H9 (cell line): ENCODE results near the gene USP6NL. TPM values are rescaled to one million over a fixed set of nuclear protein-coding genes. Genes with fewer than 3 reads are reported as not detected.

Source experiments
- DNase-seq: peaks from one replicate; pipeline ENCODE4 v3.0.0-alpha.2; 2017
- H2AFZ ChIP-seq: one replicate; pipeline ENCODE4 v1.6.1; 2013; ENCODE audit warnings: mild to moderate bottlenecking, low read length, control low read depth, moderate library complexity
- H2AK5ac ChIP-seq: 2 replicates; pipeline ENCODE4 v1.6.1; 2013; ENCODE audit warnings: low read length, control low read depth, mixed read lengths; ENCODE audit not compliant: insufficient read length
- H2BK120ac ChIP-seq: one replicate; pipeline ENCODE4 v1.6.1; 2013; ENCODE audit warnings: low read depth, mild to moderate bottlenecking, low read length, control low read depth, inconsistent platforms; ENCODE audit not compliant: poor library complexity, severe bottlenecking
- H2BK12ac ChIP-seq: 2 replicates; pipeline ENCODE4 v1.6.1; 2013; ENCODE audit warnings: low read length, control low read depth, mixed read lengths, low read depth; ENCODE audit not compliant: insufficient read length
- H2BK15ac ChIP-seq: 2 replicates; pipeline ENCODE4 v1.6.1; 2013; ENCODE audit warnings: low read depth, low read length, control low read depth
- H2BK20ac ChIP-seq: one replicate; pipeline ENCODE4 v1.6.1; 2013; ENCODE audit warnings: low read depth, mild to moderate bottlenecking, low read length, control low read depth, inconsistent platforms; ENCODE audit not compliant: poor library complexity, severe bottlenecking
- H2BK5ac ChIP-seq: 2 replicates; pipeline ENCODE4 v1.6.1; 2013; ENCODE audit warnings: low read length, control low read depth, mixed read lengths; ENCODE audit not compliant: insufficient read length
- H3K14ac ChIP-seq: 2 replicates; pipeline ENCODE4 v1.6.1; 2013; ENCODE audit warnings: low read length, control low read depth; ENCODE audit not compliant: insufficient read depth
- H3K18ac ChIP-seq: 2 replicates; pipeline ENCODE4 v1.6.1; 2013; ENCODE audit warnings: low read depth, mild to moderate bottlenecking, mixed read lengths, low read length, control low read depth; ENCODE audit not compliant: insufficient read length
- H3K23ac ChIP-seq: 2 replicates; pipeline ENCODE4 v1.6.1; 2013; ENCODE audit warnings: low read length, control low read depth, mixed read lengths, low read depth; ENCODE audit not compliant: insufficient read length
- H3K23me2 ChIP-seq: 2 replicates; pipeline ENCODE4 v1.6.1; 2013; ENCODE audit warnings: low read depth, mild to moderate bottlenecking, mixed read lengths, low read length, control low read depth; ENCODE audit not compliant: insufficient read length, poor library complexity, severe bottlenecking
- H3K27ac ChIP-seq: 2 replicates; pipeline ENCODE4 v1.5.1; 2013; ENCODE audit warnings: low read length, control low read depth, mixed read lengths, low read depth; ENCODE audit not compliant: insufficient read length
- H3K27me3 ChIP-seq: 2 replicates; pipeline ENCODE4 v1.6.1; 2013; ENCODE audit warnings: low read length, control low read depth, inconsistent platforms; ENCODE audit not compliant: insufficient read depth
- H3K4ac ChIP-seq: 2 replicates; pipeline ENCODE4 v1.6.1; 2013; ENCODE audit warnings: low read depth, mild to moderate bottlenecking, control low read depth, inconsistent platforms, low read length, moderate library complexity
- H3K4me1 ChIP-seq: 2 replicates; pipeline ENCODE4 v1.6.1; 2013; ENCODE audit warnings: low read length, control low read depth, inconsistent platforms; ENCODE audit not compliant: insufficient read depth
- H3K4me2 ChIP-seq: 2 replicates; pipeline ENCODE4 v1.6.1; 2013; ENCODE audit warnings: low read length, control low read depth, mixed read lengths; ENCODE audit not compliant: insufficient read length, insufficient read depth
- H3K56ac ChIP-seq: 2 replicates; pipeline ENCODE4 v1.6.1; 2013; ENCODE audit warnings: low read depth, mild to moderate bottlenecking, mixed read lengths, low read length, control low read depth; ENCODE audit not compliant: insufficient read length
- H3K79me1 ChIP-seq: 2 replicates; pipeline ENCODE4 v1.6.1; 2013; ENCODE audit warnings: low read depth, mild to moderate bottlenecking, moderate library complexity, low read length, control low read depth, inconsistent platforms; ENCODE audit not compliant: insufficient read depth, poor library complexity, severe bottlenecking
- H3K79me2 ChIP-seq: 2 replicates; pipeline ENCODE4 v1.6.1; 2013; ENCODE audit warnings: low read length, control low read depth, inconsistent platforms; ENCODE audit not compliant: insufficient read depth
- H3K9ac ChIP-seq: 2 replicates; pipeline ENCODE4 v1.6.1; 2013; ENCODE audit warnings: low read length, control low read depth, mixed read lengths; ENCODE audit not compliant: insufficient read length; ENCODE audit errors: extremely low read depth
- H3K9me3 ChIP-seq: one replicate; pipeline ENCODE4 v1.6.1; 2013; ENCODE audit warnings: low read depth, low read length, inconsistent platforms; ENCODE audit not compliant: control insufficient read depth
- H3T11ph ChIP-seq: one replicate; pipeline ENCODE4 v1.6.1; 2013; ENCODE audit warnings: mild to moderate bottlenecking, low read length, control low read depth, inconsistent platforms
- H4K20me1 ChIP-seq: one replicate; pipeline ENCODE4 v1.6.1; 2013; ENCODE audit not compliant: control insufficient read depth, insufficient read length, insufficient read depth
- H4K5ac ChIP-seq: 2 replicates; pipeline ENCODE4 v1.6.1; 2013; ENCODE audit warnings: low read depth, mild to moderate bottlenecking, mixed read lengths, low read length, control low read depth; ENCODE audit not compliant: insufficient read length
- H4K8ac ChIP-seq: replicated peaks from 2 replicates; pipeline ENCODE4 v1.6.1; 2013; ENCODE audit warnings: low read length, control low read depth, mixed read lengths, low read depth; ENCODE audit not compliant: insufficient read length
- H4K91ac ChIP-seq: 2 replicates; pipeline ENCODE4 v1.6.1; 2013; ENCODE audit warnings: low read depth, mild to moderate bottlenecking, moderate library complexity, mixed read lengths, low read length, control low read depth; ENCODE audit not compliant: insufficient read length
- H3K27ac Mint-ChIP-seq, 3 experiments: 2 replicates in 2 of 3; 3 replicates in 1 of 3; pipeline ENCODE4 v1.8.0; 2020 to 2021; ENCODE audit warnings: mixed read lengths in 3 of 3, mild to moderate bottlenecking in 1 of 3, moderate library complexity in 1 of 3
- H3K27me3 Mint-ChIP-seq: 2 replicates; pipeline ENCODE4 v1.8.0; 2021; ENCODE audit warnings: low read depth, mild to moderate bottlenecking, moderate library complexity, mixed read lengths
- H3K36me3 Mint-ChIP-seq, 3 experiments: 2 replicates in 2 of 3; 3 replicates in 1 of 3; pipeline ENCODE4 v1.8.0; 2020 to 2021; ENCODE audit warnings: low read depth in 3 of 3, mixed read lengths in 3 of 3; ENCODE audit not compliant: insufficient read depth in 1 of 3
- H3K4me1 Mint-ChIP-seq, 2 experiments: 2 replicates each; pipeline ENCODE4 v1.8.0; 2020; ENCODE audit warnings: mixed read lengths in 2 of 2
- H3K4me3 Mint-ChIP-seq, 2 experiments: 2 replicates in 1 of 2; 3 replicates in 1 of 2; pipeline ENCODE4 v1.8.0; 2020 to 2021; ENCODE audit warnings: mild to moderate bottlenecking in 2 of 2, mixed read lengths in 2 of 2, moderate library complexity in 1 of 2
- H3K9me3 Mint-ChIP-seq, 2 experiments: 2 replicates in 1 of 2; 3 replicates in 1 of 2; pipeline ENCODE4 v1.8.0; 2020; ENCODE audit warnings: mild to moderate bottlenecking in 2 of 2, mixed read lengths in 2 of 2, moderate library complexity in 1 of 2
- CTCF ChIP-seq: fragments of 200-600 bp; sonication (generic); conservative IDR thresholded peaks from 3 replicates; pipeline ENCODE4 v1.8.0; 2021; ENCODE audit warnings: antibody characterized with exemption, mild to moderate bottlenecking
- WGBS: extraction: QIAGEN DNeasy Blood & Tissue Kit; methylation state at CpG from one replicate; pipeline ENCODE4 v1.1.7; 2013; ENCODE audit warnings: missing lambda C conversion rate, low lambda C conversion rate, mixed read lengths; ENCODE audit not compliant: insufficient read length; ENCODE audit errors: extremely low coverage; 5-methylcytosine and 5-hydroxymethylcytosine counted together
- total RNA-seq: library from RNA; stranded (reverse); gene quantifications from 2 replicates; pipeline ENCODE4 v1.2.1, GENCODE V29; 2021

Gene USP6NL
- total RNA-seq, 1 experiment from 2014 or later = 28.3 TPM

- Histone ChIP-seq H3K27me3 (no peaks in the 10 kb centered on the region), H2BK5ac (no peak overlapping the region), H3K79me1 (peaks cover 3% of the 10 kb centered on the region), H4K91ac (no peak overlapping the region), H2BK12ac (no peak overlapping the region), H3K4ac (no peak overlapping the region), H2BK20ac (no peak overlapping the region), H3K4me1 (peaks cover 9% of the 10 kb centered on the region), H3T11ph (no peak overlapping the region), H3K9ac (no peak overlapping the region), H2AK5ac (no peak overlapping the region), H2BK15ac (no peak overlapping the region), H3K14ac (no peak overlapping the region), H3K56ac (no peak overlapping the region), H4K20me1 (no peaks in the 10 kb centered on the region), H4K5ac (no peak overlapping the region), H3K23ac (no peak overlapping the region), H4K8ac (no peak overlapping the region), H3K18ac (no peak overlapping the region), H3K4me2 (no peak overlapping the region), H3K9me3 (no peaks in the 10 kb centered on the region), H3K79me2 (peaks cover 30% of the 10 kb centered on the region; the same call in 1 of the 2 replicates), H2BK120ac (no peak overlapping the region), H2AFZ (no peak overlapping the region), H3K23me2 (peaks cover 7% of the 10 kb centered on the region), H3K27ac (no peak overlapping the region)
- WGBS = no CpG with 5 or more reads among the region's 7 CpGs
- Mint-ChIP-seq H3K4me1 (peaks cover 41 to 46% of the 10 kb centered on the region in 2 experiments), H3K27ac (no peak overlapping the region), H3K36me3 (peaks cover 0 to 6% (median 2%) of the 10 kb centered on the region in 3 experiments; a peak in 2 of 7 replicates), H3K27me3 (peaks cover 8% of the 10 kb centered on the region), H3K4me3 (peak overlapping the region in 1 of 2 experiments; percentile 70; a peak in 1 of 5 replicates), H3K9me3 (no peaks in the 10 kb centered on the region)
- TF ChIP-seq CTCF = no peak
- no peak for DNase-seq
Observed at GRCh38 chr10:11609052-11609451, 2.4 kb downstream of the USP6NL start.
